ENCODE data around the gene EME2.

GRCh38 chr16:1780677-1781072 is 8.1 kb downstream of the EME2 start:
- TF ChIP-seq, protein P1, sequence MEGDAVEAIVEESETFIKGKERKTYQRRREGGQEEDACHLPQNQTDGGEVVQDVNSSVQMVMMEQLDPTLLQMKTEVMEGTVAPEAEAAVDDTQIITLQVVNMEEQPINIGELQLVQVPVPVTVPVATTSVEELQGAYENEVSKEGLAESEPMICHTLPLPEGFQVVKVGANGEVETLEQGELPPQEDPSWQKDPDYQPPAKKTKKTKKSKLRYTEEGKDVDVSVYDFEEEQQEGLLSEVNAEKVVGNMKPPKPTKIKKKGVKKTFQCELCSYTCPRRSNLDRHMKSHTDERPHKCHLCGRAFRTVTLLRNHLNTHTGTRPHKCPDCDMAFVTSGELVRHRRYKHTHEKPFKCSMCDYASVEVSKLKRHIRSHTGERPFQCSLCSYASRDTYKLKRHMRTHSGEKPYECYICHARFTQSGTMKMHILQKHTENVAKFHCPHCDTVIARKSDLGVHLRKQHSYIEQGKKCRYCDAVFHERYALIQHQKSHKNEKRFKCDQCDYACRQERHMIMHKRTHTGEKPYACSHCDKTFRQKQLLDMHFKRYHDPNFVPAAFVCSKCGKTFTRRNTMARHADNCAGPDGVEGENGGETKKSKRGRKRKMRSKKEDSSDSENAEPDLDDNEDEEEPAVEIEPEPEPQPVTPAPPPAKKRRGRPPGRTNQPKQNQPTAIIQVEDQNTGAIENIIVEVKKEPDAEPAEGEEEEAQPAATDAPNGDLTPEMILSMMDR (conservative IDR thresholded peaks at IDR 0.05) = no peak
- TF ChIP-seq EZH2 (IDR thresholded peaks at IDR 0.05; ENCODE audit: low read depth) = no peak

Measured in PC-9 (cell line).